B cell (primary cell): Measurements from ENCODE around the gene FUS. TPM values are rescaled to one million over a fixed set of nuclear protein-coding genes. Genes with fewer than 3 reads are reported as not detected.
A peak's percentile ranks its signal among the peaks of the same experiment; 100 is the strongest.

Experiments used
- ATAC-seq: fragments of 200-7000 bp; cut with Tn5 transposase; one replicate; pipeline ENCODE4 v1.10.0; 2021; ENCODE audit warnings: low read depth, mild to moderate bottlenecking, moderate number of reproducible peaks, moderate library complexity
- CTCF ChIA-PET: fragments of 350-600 bp; sonication (Branson Sonifier 250); formaldehyde crosslinking; loops from one replicate; lab custom pipeline; 2021; ENCODE audit warnings: antibody characterized with exemption, inconsistent platforms; lab: Charles Lee
- POLR2A ChIA-PET: fragments of 350-600 bp; sonication (Branson Sonifier 250); formaldehyde crosslinking; loops from one replicate; lab custom pipeline; 2021; ENCODE audit warnings: antibody characterized with exemption; lab: Charles Lee
- DNase-seq: peaks from one replicate; pipeline ENCODE4 v3.0.0; 2013
- H2AFZ ChIP-seq: 2 replicates; pipeline ENCODE4 v1.6.1; 2012; ENCODE audit warnings: mild to moderate bottlenecking, low read depth, low read length; ENCODE audit not compliant: insufficient read depth, poor library complexity, severe bottlenecking
- H3K27ac ChIP-seq, 2 donors: 1 replicate in 1 of 2; 2 replicates in 1 of 2; pipeline ENCODE4 v1.5.1; 2012 to 2013; ENCODE audit warnings: low read length in 2 of 2, mild to moderate bottlenecking in 2 of 2, moderate library complexity in 1 of 2
- H3K27me3 ChIP-seq, 4 experiments: fragments of 200-600 bp in 1 of 4; sonication (generic) in 1 of 4; replicated peaks in 1 of 4; 1 replicate in 2 of 4; 2 replicates in 2 of 4; pipeline versions ENCODE4 v1.6.1 to v1.7.0; 2013 to 2016; ENCODE audit warnings: low read length in 3 of 4, mild to moderate bottlenecking in 2 of 4, mixed read lengths in 1 of 4, moderate library complexity in 1 of 4; ENCODE audit not compliant: insufficient read depth in 4 of 4, control insufficient read depth in 3 of 4; ENCODE audit errors: control extremely low read depth in 1 of 4
- H3K36me3 ChIP-seq, 2 experiments: replicated peaks in 1 of 2; 1 replicate in 1 of 2; 2 replicates in 1 of 2; pipeline versions ENCODE4 v1.6.1 to v1.7.1; 2013; ENCODE audit warnings: low read length in 1 of 2; ENCODE audit not compliant: insufficient read depth in 2 of 2, control insufficient read depth in 1 of 2; ENCODE audit errors: control extremely low read depth in 1 of 2, extremely low read depth in 1 of 2
- H3K4me1 ChIP-seq, 2 donors: fragments of 200-600 bp in 1 of 2; sonication (generic) in 1 of 2; 1 replicate in 1 of 2; 2 replicates in 1 of 2; pipeline versions ENCODE4 v1.5.1 to v1.6.1; 2013 to 2017; ENCODE audit warnings: low read length in 2 of 2; ENCODE audit not compliant: control insufficient read depth in 2 of 2, insufficient read depth in 2 of 2
- H3K4me2 ChIP-seq: replicated peaks from 2 replicates; pipeline ENCODE3; 2012; ENCODE audit warnings: mild to moderate bottlenecking, low read depth, low read length; ENCODE audit not compliant: poor library complexity, severe bottlenecking
- H3K4me3 ChIP-seq, 5 experiments: fragments of 200-600 bp in 1 of 5; sonication (generic) in 1 of 5; 1 replicate in 3 of 5; 2 replicates in 2 of 5; pipeline versions ENCODE4 v1.5.1 to v1.7.0; 2011 to 2016; ENCODE audit warnings: low read length in 4 of 5, mild to moderate bottlenecking in 4 of 5, low read depth in 2 of 5, control low read depth in 1 of 5, moderate library complexity in 1 of 5; ENCODE audit not compliant: insufficient read depth in 1 of 5; ENCODE audit errors: control extremely low read depth in 1 of 5, extremely low read depth in 1 of 5
- H3K79me2 ChIP-seq: fragments of 200-600 bp; sonication (generic); one replicate; pipeline ENCODE4 v1.6.0; 2016; ENCODE audit warnings: low read length; ENCODE audit not compliant: control insufficient read depth, insufficient read depth
- H3K9ac ChIP-seq: fragments of 200-600 bp; sonication (generic); 2 replicates; pipeline ENCODE4 v1.6.1; 2017; ENCODE audit warnings: mild to moderate bottlenecking, low read length, moderate library complexity
- H3K9me3 ChIP-seq, 3 donors: one replicate each; pipeline versions ENCODE4 v1.6.1 to v1.7.1; 2013; ENCODE audit warnings: low read length in 2 of 3; ENCODE audit not compliant: control insufficient read depth in 2 of 3, insufficient read depth in 1 of 3; ENCODE audit errors: control extremely low read depth in 1 of 3
- H4K20me1 ChIP-seq: 2 replicates; pipeline ENCODE4 v1.6.0; 2012; ENCODE audit warnings: mild to moderate bottlenecking, low read length; ENCODE audit not compliant: insufficient read depth, control insufficient read depth, poor library complexity, severe bottlenecking
- H3K27ac Mint-ChIP-seq: one replicate; pipeline ENCODE4 v1.8.0; 2021; ENCODE audit warnings: mixed read lengths
- H3K27me3 Mint-ChIP-seq: one replicate; pipeline ENCODE4 v1.8.0; 2021; ENCODE audit warnings: mixed read lengths
- H3K4me1 Mint-ChIP-seq: one replicate; pipeline ENCODE4 v1.8.0; 2021; ENCODE audit warnings: mixed read lengths
- H3K4me3 Mint-ChIP-seq: one replicate; pipeline ENCODE4 v1.8.0; 2021; ENCODE audit warnings: mixed read lengths
- H3K9me3 Mint-ChIP-seq: one replicate; pipeline ENCODE4 v1.8.0; 2022; ENCODE audit warnings: mixed read lengths; ENCODE audit not compliant: insufficient read depth
- CTCF ChIP-seq: fragments of 200-600 bp; IDR thresholded peaks from one replicate; pipeline ENCODE4 v1.8.0; 2022; ENCODE audit warnings: antibody characterized with exemption, mild to moderate bottlenecking
- EZH2 ChIP-seq: IDR thresholded peaks from 2 replicates; pipeline ENCODE4 v1.6.1; 2012; ENCODE audit warnings: borderline replicate concordance, low read depth, mild to moderate bottlenecking, moderate library complexity, low read length; ENCODE audit not compliant: insufficient read depth, poor library complexity, severe bottlenecking
- WGBS: methylation state at CpG from one replicate; pipeline ENCODE4 v1.1.5; 2013; ENCODE audit warnings: missing lambda C conversion rate; ENCODE audit not compliant: insufficient coverage; 5-methylcytosine and 5-hydroxymethylcytosine counted together
- intact Hi-C: fragments of 100-400 bp; cut with micrococcal nuclease; formaldehyde crosslinking; loops from one replicate; pipeline ENCODE4 v1.10.0; 2022
- polyA plus RNA-seq: library from polyadenylated mRNA; depleted of rRNA; stranded (reverse); fragments of >200 nt; gene quantifications from 2 replicates; pipeline ENCODE4 v1.2.3, GENCODE V29; 2012
- total RNA-seq, 2 donors: library from RNA; stranded (reverse); fragments of 120-200 nt in 1 of 2; gene quantifications; 1 replicate in 1 of 2; 2 replicates in 1 of 2; pipeline versions ENCODE4 v1.2.3 to v1.2.4, GENCODE V29; 2013 to 2022

Gene FUS
- total and polyA plus RNA-seq, 2 donors (not counting 1 experiment from before 2014, with no cell fraction given): 181 to 597 TPM

GRCh38 chr16:31141489-31142108 is 38.3 kb upstream of the FUS start:
- 66% methylated on average over 8 of the region's 10 CpGs for WGBS
- Histone ChIP-seq H3K4me3 (peak overlapping the region in 3 of 5 experiments; percentile 47 to 71 (median 54)), H3K79me2 (no peaks in the 10 kb centered on the region), H3K36me3 (no peaks in the 10 kb centered on the region), H3K4me2 (peak overlapping the region; percentile 96), H3K9me3 (no peaks in the 10 kb centered on the region), H3K27me3 (no peaks in the 10 kb centered on the region), H3K4me1 (peaks cover 6 to 13% of the 10 kb centered on the region in 2 donors), H4K20me1 (no peaks in the 10 kb centered on the region), H3K27ac (peak overlapping the region; percentile 21 to 39), H2AFZ (peak overlapping the region; percentile 53), H3K9ac (peak overlapping the region; percentile 68)
- H3K27ac Mint-ChIP-seq: peak overlapping the region; percentile 88
- no peaks in the 10 kb centered on the region for H3K9me3 Mint-ChIP-seq
- ChIA-PET POLR2A (interaction anchor here (0.5 to 2.7 kb wide), 15 partner anchors 23 to 1077 kb away, joined by 3 to 44 read pairs (median 6); partner anchors contain the start of genes ARMC5, FUS, HSD3B7 and KAT8), CTCF (interaction anchor here (0.8 to 5.9 kb wide), 40 partner anchors 14 to 727 kb away, joined by 3 to 56 read pairs (median 4); partner anchors contain the start of genes BCKDK, FUS, HSD3B7 and KAT8)
- ATAC-seq (no peak), DNase-seq (no peak)
- H3K4me3 Mint-ChIP-seq: peak overlapping the region; percentile 76
- TF ChIP-seq CTCF (no peak), EZH2 (no peak)
- intact Hi-C loops: loop anchor here (1.0 to 2.0 kb wide), 12 partner anchors 24 to 318 kb away; partner anchors contain the start of genes ARMC5, BCKDK, FUS and HSD3B7
- peaks cover 5% of the 10 kb centered on the region for H3K27me3 Mint-ChIP-seq
- peaks cover 9% of the 10 kb centered on the region for H3K4me1 Mint-ChIP-seq
